NCI-H1092 (cell line): ENCODE results near the gene POLN.
"Not testable (repeated sequence)": the region's sequence is repeated elsewhere in the genome, so short reads cannot be mapped to it uniquely, and the experiment has no call there.

Source experiments
- DNase-seq: peaks from one replicate; lab custom pipeline; 2025; lab: John Stamatoyannopoulos, UW

Gene POLN

DNA sequence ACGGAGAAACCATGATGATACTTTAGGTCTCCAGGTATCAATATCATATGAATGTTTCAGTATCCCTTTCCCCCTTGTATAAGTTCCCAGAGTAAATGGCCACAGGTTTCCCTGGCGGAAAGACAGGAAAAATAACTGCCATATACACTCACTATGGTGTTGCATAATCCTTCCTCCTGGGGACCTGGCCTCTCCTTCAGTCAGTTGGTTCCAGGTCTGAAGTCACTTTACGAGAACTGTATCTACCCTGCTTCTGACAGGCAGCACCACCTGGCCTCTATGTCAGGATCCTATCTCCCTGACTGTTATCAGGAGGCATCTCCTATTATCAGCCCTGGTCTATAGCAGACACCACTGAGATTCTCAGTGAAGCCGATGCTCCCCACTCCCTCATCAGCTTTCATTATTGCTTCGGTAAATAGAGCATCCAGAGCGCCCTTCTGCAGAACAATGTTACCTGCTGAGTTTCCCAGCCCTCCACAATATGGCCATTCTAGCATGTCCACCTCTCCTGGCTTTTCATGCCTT lies 22.6 kb downstream of the POLN start:
- DNase-seq: no peak

DNA sequence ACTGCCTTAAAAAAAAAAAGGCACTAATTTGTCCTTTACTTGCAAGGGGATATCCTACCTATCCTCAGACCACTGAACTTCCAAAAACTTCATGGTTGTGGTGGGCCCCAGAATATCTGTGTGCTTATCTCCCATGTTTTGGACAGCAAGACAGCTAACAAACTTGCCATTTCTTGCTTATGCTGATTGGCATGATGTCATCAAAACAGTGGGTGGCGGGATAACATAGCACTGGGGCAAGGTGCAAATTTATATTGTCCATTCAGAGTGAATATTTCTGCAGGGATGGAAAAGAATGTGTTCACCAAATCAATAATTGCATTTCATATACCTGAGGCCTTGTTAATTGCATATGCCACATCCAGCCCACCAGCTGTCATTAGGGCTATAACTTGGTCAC lies 23.5 kb downstream of the POLN start:
- no peak for DNase-seq

DNA sequence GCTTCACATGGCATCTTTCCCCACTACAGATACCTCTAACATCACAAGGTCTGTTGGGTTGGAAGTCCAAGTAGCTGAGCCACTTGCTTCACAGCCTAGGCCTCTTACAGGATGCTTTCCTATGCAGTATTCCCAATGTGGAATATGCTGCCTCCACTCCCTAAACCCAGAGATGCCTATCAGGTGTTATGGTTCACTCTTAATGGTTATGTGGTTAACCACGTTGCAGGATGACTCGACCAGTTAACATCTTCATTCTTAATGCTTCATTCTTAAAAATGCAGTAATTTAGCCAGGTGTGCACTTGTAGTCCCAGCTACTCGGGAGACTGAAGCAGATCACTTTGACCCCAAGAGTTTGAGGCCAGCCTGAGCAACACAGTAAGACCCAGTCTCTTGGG lies 24.2 kb downstream of the POLN start:
- DNase-seq: no peak

DNA sequence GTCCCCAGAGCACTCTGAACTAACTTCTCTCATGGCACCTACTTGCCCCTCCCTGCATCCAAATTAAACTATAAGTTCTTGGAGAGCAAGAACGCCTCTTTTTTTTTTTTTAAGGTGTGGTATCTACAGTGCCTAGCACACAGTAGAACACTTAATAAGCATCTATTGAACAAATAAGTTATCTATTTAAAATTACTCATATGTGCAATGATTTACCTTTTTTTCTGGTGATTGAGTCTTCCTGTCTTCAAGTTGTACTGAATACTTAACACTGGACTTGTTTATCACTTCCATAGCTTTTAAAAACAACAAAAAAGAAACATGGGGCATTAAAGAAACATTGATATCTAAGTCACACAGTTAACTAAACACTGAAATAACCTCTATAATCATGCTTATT lies 29.1 kb downstream of the POLN start:
- no peak for DNase-seq

DNA sequence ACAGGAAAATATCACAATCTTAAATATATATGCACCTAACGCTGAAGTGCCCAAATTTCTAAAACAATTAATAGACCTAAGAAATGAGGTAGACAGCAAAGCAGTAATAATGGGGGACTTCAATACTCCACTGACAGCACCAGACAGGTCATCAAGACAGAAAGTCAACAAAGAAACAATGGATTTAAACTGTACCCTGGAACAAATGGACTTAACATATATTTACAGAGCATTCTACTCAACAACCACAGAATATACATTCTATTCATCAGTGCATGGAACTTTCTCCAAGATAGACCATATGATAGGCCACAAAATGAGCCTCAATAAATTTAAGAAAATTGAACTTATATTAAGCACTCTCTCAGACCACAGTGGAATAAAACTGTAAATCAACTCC lies 39.1 kb downstream of the POLN start:
- not testable (repeated sequence) for DNase-seq

DNA sequence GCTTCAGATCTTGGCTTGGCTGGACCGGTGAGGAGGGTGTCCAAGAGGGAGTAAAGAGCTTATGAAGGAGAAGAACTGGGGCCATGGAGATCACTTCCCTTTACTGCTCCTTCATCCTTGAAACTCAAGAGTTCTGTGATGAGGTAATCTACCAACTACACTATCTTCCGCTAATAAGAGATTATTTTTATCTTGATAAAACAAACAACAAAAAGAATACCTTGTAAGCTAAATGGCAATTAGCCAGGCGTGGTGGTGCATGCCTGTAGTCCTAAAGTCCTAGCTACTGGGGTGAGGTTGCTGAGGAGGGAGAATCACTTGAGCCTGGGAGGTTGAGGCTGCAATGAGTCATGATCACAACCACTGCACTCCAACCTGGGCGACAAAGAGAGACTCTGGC lies 47.4 kb downstream of the POLN start:
- no peak for DNase-seq

DNA sequence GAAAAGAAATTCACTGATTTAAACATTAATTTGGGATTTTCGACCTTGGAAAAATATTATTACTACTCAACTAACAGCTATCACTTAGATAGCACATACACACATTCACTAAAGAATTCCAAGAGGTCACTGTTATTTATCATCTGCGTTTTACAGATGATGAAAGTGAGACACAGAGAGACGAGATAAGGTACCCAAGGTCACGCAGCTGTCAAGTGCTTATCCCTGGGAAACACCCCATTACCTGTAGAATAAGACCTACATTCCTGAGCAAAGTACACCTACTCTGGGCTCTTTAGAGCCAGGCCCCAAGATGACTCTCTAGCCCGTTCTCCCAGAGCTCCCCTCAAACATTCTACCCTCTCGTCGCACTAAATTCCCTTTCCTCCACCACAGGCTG lies 48.6 kb downstream of the POLN start:
- no peak for DNase-seq

DNA sequence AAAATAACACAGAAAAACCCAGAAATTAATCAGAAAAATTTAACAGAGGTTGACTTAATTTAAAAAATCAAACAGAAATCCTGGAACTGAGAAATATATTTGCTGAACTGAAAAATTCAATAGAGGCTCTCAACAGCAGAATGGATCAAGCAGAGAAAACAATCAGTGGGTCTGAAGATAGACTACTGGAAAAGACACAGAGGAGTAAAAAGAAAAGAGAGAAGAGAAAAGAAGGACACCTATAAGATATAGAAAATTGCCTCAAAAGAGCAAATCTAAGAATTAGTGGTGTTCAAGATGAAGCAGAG lies 55.1 kb downstream of the POLN start:
- no peak for DNase-seq

DNA sequence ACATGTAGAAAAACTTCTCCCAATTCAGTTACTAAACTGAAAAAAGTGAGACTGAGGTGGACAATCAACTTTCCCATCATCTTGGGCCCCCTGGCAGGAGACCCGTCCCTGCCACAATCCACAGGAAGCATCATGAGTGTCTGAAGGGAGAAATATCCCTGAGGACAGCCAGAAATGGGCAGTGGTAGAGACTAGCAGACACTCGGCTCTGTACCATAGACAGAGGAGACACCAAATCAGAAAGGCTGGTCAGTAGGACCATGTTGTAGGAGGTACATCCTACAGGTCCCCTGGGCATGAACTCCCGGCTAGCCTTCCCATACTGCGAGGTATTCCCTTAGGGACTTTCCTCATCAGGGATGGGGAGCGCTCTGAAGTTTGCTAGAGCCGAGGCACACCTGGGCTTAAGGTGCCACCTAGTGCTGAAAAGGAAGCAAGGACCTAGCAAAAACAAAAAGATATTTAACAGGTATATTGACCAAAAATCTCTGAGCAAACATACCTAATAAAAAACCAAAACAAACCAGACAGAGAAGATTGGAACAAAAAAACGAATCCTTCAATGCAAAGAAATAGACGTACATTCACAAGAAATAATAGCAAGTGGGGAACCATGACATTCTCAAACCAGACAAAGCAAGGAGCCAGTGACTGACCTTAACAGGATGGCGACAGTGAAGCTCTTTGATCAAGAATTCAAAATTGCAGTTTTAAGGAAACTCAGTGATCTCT lies 55.6 kb downstream of the POLN start:
- no peak for DNase-seq

DNA sequence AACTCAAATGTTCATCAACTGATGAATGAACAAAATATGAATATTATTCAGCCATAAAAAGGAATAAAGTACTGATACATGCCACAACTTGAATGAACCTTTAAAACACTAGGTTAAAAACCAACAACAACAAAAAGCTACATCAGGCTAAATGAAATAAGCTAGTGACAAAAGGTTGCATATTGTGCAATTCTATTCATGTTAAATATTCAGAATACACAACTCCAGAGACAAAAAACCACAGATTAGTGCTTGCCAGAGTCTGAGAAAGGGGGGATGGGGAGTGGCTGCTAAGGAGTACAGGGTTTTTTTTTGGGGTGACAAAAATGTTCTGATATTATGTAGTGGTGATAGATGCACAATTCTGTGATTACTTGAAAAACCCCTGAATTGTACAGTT lies 58.5 kb downstream of the POLN start:
- no peak for DNase-seq

DNA sequence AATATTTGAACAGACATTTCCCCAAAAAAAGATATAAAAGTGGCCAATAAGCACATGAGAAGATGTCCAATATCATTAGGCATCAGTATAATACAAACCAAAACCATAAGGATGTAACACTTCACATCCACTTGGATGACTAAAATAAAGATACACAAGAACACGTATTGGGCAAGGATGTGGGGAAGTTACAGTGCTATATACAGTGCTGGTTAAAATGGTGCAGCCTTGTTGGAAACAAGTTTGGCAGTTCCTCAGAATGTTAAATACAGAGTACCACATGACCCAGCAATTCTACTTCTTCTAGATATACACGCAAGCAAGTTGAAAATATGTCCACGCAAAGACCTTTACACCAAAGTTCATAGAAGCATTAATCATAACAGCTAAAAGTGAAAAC lies 58.9 kb downstream of the POLN start:
- no peak for DNase-seq

DNA sequence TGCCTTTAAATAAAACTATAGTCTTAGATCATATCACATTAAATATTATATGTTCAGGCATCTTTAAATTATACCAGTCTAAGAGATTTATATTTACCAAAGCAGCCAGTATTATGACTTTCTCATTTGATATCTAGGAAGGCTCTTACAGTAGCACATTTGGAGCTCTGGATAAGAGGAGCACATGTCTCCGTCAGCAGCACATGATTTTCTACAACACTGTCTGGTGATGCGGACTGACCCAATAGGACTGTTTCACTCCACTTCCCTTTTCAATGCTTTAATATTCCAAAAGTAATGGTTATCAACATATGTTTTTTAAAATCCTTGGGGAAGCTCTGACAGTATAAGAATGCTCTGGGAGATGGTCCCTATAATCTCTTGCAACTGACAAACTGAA lies 61.5 kb downstream of the POLN start:
- no peak for DNase-seq

DNA sequence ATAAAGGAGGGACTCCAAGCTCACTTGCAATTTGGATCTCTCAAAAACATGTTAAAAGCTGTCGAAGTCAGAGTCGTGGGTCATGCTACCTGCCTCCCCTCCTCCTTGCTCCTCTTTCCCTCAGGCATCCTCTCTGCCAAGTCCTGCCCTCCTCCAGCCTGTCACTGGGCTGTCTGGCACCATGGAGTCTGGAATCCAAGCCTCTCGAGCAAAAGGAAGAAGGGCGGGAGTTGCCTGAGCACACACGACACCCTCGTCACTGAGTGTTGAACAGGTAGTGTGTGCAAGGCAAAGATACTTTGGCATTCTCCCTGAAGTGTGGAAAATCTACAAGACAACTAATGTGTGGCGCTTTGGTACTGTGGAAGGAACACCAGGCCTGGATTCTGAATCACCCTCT lies 62.2 kb downstream of the POLN start:
- DNase-seq: no peak

DNA sequence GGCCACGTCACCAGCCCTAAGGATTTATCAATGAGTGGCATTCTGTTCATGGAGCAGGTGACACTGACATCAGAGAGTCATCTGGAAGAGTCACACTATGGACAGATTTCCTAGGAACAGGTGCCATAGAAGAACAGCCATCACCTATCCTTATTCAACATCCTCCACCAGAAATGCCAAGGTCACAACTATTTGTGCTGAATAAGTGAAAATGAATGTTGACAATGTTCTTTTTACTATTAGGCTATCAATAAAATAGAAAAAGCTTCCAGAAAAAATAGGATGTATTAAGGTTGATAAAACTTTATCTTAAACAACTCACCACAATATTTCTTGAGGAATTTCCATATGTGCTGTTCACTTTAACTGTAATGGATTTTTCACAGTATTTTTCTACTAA lies 62.9 kb downstream of the POLN start:
- DNase-seq: no peak

DNA sequence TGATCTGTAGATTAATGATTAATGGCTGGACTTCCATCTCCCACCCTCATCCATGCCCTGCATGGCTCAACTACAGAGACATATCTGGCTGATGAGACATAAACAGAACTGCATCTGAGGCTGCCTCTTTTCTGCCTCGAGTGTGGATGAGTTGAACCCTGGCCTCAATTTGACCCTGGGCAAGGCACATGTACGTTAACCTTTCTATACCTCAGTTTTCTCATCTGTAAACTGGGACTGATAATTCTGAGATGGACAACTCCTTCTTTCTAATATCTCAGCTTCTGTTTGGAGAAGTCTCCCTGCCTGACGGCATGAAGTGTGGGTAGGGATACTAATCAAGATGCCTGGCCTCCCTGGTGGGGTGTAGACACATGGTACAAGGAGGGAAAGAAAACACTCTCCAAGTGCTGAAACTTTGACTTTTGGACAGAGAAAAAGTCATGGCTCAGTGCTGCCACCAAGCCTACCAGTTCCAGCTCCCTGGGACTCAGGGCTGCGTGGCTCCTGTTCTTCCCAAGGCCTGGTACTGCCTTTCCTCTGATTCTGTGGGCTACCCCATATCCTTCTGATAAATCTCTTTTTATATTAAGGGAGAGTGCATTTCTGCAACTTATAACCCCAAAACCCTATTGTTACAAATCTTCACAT lies 64.4 kb downstream of the POLN start:
- DNase-seq: no peak

DNA sequence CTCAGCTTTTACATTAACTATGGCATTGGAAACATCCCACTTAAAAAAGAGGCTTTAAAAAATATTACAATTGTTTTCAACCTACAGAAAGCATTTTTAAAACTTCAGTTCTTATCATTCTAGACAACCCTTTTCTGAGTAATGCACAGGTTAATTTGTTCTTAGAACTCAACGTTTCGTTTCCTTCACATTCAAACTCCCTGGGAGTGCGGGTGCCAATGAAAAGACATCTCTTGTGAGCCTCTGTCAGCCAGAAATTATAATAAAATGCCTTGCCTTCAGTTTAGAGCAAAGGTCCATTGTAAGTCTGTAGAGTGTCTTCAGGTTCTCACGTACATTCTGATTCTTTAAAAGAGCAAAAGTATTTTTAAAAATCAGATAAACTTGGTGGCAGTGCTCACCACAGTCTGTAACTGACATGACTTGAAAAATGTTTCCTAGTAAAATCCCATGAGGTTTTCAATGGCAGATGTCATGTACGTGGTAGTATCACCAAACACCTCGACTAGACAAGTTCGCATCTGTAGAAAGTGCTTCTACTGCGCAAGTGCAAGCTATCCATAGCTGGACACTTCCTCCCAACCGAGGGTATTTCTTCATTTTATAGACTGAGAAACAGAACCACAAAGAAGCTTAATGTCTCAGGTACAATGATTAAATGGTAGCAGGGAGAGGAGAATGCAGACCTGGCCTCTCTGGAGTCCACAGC lies 65.8 kb downstream of the POLN start:
- no peak for DNase-seq

DNA sequence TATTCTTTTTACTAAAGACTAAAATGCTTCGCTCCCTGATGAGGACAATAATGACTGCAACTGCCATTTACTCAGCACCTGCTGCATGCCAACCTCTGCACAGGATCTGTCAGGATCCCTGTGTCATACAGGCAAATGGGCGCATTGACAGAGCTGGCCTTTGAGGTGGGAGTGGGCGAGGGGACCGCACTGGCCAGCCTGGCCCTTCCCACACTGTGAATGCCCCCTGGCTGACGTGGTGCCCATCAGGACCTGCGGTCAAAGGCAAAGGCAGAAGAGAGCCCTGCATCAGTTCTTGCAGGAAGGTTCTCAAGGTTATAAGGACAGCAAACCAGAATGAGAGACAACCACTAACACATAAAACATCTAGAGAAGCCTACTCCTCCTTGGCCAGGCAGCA lies 67.9 kb downstream of the POLN start:
- DNase-seq: no peak

DNA sequence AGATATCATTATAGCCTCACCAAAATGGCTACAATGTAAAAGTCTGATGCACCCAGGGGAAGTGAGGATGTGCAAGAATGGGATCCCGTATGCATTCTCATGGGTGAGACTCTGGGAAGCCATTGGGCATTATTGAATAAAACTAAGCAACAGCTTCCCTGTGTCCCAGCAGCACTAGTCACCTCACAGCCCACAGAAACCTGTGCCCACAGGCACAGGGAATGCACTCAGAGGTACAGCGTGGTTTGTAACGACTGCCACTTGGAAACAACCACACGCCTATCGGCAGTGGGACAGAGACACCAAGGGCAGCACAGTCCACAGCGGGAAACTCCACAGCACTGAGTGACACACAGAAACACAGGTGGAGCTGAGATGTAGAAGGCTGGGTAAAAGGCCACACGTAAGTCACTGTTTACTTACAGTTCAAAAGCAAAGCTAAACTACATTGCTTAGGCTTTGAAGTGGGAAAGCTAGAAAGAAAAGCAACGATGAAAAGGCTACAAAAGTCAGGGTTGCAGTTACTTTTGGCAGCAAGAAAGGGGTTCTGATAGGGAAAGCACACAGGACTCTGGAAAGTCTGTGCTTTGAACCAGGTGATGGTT lies 69.2 kb downstream of the POLN start:
- no peak for DNase-seq

DNA sequence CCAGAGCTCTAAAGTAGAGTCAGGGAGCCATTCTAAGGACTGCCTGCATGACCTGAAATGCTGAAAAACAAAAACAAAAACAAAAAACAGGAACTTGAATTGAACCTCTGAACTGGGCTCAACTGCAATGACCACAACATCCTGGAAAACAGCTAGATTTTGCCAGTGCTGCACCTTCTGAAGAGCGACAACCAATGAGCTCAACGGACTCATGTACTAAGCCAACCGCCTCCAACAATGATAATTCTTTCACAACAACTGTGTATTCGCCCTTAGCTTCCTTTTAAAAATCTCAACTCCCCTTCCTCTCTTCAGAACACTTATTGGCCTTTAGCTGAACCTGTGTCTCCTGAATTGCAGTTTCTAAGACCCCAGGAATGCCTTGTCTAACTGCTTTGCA lies 69.8 kb downstream of the POLN start:
- DNase-seq: no peak

DNA sequence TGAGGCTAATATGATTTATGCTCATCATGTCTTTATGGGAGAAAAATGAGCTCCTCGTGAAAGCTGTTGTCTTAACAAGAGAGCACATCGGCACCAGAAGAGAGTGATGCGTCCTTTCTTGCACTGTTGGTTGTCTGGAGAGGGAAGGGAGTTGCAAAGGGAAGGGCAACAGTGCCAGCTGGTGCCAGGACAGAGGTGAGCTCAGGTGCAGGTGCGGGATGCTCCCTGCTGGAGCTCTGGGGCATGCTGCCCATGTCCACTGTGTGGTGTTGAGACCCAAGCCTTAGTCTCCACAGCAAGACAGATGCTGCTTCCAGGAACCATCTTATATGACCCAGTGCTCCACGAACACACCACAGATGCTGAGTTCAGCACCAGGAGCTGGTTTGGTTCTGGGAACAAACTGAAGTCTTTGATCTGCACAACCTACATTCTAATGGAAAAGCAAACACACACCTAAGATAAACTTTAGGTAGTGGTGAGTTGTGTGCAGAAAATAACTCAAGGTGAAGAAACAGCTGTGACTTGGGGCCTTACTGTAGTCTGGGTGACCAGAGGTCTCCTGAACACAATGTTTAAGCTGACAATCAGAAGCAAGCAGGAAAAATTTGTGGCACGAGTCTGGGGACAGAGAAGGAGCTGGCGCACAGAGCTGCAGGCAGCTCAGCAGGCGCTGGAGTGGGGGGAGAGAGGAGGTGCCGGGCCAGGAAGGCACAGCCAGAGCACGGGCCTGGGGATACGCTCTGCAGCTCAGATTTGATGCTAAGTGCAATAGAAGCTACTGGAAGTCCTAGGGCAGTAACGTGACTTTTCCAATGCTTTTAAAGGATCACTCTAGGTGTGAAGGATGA lies 73.2 kb downstream of the POLN start:
- no peak for DNase-seq

DNA sequence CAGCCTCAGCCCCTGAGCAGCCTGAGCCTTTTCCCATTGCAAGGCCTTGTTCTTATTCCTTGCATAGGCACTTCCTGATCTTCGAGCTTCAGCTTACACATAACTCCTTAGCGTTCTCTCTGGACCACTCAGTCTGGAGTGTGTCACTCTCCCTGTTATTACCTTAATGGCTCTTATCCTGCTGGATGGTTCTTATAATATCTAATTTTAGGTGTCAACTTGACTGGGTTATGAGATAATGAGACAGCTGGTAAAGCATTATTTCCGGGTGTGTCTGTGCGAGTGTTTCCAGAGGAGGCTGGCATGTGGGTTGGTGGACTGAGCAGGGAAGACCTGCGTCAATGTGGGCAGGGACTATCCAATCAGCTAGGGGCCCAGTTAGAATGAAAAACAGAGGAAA lies 75.7 kb downstream of the POLN start:
- DNase-seq: no peak

DNA sequence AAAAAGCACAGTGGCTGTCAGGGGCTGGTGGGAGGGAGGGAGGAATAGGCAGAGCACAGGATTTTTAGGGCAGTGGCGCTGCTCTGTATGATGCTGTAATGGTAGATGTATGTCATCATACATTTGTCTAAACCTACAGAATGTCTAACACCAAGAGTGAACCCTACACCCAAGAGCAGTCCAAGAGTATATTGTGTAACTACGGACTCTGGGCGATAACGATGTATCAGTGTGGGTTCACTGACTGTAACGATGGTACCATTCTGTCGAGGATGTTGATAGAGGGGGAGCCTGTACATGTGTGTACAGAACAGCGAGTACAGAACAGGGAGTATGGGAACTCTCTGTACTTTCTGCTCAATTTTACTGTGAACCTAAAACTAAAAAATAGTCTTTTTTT lies 76.5 kb downstream of the POLN start:
- no peak for DNase-seq
